B cell (primary cell): ENCODE measurements around the gene UBAC2.

Experiments
- CTCF ChIP-seq: fragments of 200-600 bp; IDR thresholded peaks from one replicate; pipeline ENCODE4 v1.8.0; 2022; ENCODE audit warnings: antibody characterized with exemption, mild to moderate bottlenecking
- EZH2 ChIP-seq: IDR thresholded peaks from 2 replicates; pipeline ENCODE4 v1.6.1; 2012; ENCODE audit warnings: borderline replicate concordance, low read depth, mild to moderate bottlenecking, moderate library complexity, low read length; ENCODE audit not compliant: insufficient read depth, poor library complexity, severe bottlenecking

- TF ChIP-seq CTCF (no peak), EZH2 (no peak)
These were observed 22.9 kb downstream of the UBAC2 start for GRCh38 chr13:99223587-99223986.
